GM18909 (cell line): ENCODE results near the gene PGLYRP2.

Experiments used
- ATAC-seq: cut with Tn5 transposase; IDR thresholded peaks from one replicate; pipeline ENCODE4 v1.9.1; 2021; ENCODE audit warnings: mild to moderate bottlenecking; ENCODE audit not compliant: unreplicated experiment, poor library complexity

PGLYRP2 gene

GRCh38 chr19:15442142-15442920, 37.0 kb downstream of the PGLYRP2 start:
- no peak for ATAC-seq

DNA sequence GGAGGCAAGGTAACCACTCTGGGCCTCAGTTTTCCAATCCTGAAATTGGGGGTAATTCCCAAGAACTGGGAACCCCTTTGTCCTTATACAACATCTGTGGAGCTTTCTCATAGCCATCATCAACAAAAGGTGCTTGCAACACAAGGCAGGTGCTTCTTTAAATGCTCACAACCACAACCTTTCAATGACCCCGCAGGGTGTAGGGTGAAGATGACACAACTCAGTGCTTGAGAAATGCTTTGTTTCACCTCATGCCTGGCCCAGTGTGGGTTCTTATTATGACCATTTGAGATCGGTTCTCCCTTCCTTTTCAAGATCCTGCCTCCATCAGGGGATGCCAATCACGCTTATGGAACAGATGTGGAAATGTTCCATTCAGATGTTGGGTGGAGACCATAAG, 38.0 kb downstream of the PGLYRP2 start:
- ATAC-seq, result no peak

DNA sequence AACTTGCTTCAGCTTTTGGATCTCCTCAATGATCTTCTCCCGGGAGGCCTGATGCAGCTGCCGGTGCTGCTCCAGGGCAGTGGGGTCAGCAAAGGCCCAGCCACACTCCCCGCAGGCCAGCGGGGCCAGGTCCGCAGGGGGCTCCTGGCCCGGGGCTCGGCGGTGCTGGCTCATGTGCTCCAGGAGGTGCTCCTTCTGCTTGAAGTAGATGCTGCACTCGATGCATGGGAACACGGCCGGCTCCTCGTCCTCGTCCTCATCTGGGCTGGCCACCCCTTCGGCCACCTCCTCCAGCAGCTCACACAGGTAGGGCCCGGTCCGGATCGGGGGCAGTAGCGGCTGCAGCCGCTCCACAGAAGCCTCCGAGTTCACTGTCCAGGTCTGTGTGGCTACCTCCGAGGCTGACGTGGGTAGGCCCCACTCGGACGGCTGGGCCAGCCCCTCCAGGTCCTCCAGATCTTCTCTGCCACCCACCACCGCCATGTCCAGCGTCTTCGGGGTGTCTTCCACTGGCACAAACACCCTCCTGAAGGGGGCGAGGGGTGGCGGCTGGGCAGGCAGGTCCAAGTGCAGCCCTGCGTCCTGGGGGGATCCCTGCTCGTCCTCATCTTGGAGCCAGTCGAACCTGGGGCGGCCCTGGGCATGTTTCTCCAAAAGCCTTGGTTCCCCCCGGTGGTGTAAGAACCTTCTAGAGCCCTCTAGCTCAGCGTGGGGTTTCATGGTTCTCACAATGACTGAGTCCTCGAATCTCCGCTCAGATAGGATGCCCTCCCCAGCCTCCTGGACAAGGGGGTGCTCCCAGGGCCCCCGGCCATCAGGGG, 39.3 kb downstream of the PGLYRP2 start:
- ATAC-seq, result no peak

DNA sequence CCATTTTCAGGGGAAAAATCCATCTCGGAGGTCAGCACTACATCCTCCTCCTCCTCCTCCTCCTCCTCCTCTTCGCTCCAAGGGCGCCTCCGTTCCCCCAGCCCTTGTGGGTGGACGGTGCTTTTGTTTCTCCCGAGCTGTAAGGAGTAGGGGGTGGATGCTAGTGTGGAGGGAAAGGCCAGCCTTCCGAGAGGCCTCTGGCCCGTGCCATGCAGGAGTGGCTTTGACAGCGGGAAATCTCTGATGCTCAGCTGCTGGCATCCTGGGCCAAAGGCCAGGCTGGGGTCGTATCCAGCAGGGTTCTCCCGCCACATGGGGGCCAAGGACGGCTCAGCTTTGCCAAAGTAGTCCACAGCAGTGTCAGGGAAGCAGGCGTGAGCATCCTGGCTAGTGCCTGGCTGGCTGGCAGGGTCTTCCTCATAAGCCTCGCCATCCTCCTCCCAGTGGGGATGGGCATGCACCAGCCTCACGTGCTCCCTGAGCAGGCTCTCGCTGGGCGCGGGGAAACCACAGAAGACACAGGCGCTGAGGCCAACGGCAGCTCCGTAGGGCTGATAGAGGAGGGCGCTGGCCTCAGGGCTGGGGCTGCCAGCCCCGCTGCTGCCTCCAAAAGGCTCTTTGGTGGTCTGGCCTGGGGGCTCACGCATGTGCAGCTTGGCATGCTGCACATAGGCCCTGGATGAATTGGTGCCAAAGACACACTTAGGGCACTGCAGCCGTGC, 40.1 kb downstream of the PGLYRP2 start:
- ATAC-seq, result no peak

GRCh38 chr19:15438577-15438976, 40.7 kb downstream of the PGLYRP2 start:
- ATAC-seq, result no peak

GRCh38 chr19:15438124-15438496, 41.2 kb downstream of the PGLYRP2 start:
- no peak for ATAC-seq

GRCh38 chr19:15437355-15438123, 41.8 kb downstream of the PGLYRP2 start:
- ATAC-seq, result no peak

DNA sequence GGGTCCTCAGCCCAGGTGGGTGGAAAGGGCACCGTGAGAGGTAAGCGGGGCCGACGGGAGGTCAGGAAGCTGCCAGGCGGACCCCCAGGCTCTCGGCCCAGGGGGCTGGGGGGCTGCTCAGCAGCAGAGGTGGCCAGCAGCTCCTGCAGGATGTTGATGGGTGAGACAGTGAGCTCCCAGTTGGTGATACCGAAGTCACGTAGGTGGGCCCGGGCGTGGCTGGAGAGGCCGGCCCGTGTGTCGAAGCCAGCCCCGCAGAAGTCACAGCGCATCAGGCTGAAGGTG, 42.5 kb downstream of the PGLYRP2 start:
- no peak for ATAC-seq

GRCh38 chr19:15436012-15436825, 43.1 kb downstream of the PGLYRP2 start:
- ATAC-seq, result no peak

DNA sequence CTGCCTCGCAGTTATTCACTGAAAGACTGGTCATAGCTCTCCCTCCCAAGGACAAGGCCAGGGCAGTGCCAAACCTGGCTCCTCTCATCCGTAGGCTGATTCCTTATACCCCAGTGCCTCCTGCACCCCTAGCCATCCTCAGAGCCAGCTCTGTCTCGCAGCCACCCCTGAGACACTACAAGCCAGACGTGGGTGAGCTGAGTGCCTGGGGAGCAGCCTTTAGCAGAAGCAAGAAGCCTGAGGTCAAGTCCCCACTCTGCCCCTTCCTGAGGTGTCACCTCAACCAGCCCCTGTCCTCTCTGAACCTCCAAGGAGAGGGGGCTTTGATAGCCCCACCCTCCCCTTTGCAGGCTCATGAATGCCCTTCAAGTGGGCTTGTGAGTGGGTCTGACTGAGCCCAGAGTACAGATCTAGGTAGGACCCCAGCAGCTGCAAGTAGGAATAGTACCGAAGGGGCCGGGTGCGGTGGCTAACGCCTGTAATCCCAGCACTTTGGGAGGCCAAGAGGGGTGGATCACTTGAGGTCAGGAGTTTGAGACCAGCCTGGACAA, 45.7 kb downstream of the PGLYRP2 start:
- ATAC-seq, result no peak

- peak; percentile 82 for ATAC-seq
These were observed 46.4 kb downstream of the PGLYRP2 start for GRCh38 chr19:15432629-15433518.

DNA sequence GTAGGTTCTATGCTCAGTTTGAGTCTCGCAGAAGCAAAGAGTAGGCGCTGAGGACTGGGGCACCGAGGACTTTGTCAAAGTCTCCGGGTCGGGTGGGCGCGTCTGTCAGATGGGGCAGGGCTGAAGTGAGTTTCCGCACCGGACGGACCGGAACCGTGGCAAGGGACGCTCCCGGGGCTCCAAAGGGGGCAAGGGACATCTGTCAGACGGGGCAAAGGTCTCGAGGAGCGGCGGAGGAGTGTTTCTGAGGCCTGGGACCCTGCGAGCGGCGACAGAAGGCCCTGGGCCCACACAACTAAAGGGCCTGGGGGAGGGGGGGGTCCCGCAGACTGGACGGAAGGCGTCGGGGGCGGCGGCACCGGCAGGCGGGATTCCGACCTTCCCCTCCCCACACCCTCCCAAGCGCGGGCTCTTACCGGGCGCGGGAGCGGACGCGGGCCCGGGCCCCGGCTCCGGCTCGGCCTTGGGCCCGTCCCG, 47.2 kb downstream of the PGLYRP2 start:
- ATAC-seq, result peak; percentile 11

DNA sequence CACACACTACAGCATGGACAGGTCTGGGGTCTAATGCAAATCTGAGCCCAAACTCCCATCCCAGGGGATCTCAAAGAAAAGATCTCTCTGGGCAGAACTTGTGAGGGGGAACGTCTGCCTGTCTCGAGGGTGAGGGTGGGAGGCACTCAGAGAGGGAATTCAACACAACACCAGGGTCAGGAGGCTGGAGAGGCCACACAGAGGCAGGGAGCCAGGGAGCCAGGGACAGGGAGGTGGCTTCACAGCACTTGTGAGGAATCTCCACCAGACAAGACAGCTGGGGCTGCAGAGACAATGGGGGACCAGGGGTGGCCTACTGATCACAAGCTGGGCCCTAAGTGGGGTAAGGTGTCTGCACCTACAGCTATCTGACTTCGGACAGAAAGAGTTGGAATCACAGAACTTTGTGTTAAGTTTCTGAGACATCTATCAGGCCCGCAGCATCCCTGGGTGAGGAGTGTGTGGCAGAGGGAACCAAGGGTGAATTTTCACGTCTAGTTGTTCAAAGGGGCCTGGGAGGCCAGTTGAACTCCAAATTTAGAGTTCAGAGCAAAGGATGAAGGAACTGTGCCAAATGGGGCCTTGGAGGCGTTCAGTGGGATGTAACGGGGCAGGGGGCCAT, 47.8 kb downstream of the PGLYRP2 start:
- no peak for ATAC-seq

- no peak for ATAC-seq
These were observed 48.7 kb downstream of the PGLYRP2 start for GRCh38 chr19:15430526-15431120.

DNA sequence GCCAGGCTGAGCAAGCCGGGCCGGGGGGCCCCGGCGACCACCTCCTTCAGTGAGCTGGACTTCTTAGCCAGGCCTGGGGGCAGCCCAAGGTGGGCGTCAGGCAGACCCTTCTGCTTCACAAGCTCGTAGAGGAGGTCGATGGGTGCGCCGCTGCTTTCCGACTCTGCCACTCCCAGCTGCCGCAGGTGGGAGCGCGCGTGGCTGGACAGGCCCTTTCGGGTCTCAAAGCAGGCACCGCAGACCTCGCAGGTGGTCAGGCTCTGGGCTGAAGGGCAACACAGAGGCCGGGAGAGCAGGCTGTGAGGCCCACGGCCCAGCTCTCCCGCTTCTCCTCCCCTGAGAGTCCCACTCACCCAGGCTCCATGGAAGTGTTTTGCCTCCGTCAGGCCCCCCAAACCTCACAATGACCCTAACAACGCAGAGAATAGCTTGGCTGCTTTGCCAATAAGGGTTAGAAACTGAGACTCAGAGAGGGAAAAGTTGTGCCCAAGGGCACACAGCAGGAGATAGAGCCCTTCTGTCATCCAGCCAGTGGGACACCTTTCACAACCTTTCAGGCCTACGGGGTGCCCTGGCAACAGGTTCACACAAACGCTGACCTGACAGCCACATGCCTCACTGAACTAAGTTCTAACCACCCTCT, 49.4 kb downstream of the PGLYRP2 start:
- no peak for ATAC-seq

DNA sequence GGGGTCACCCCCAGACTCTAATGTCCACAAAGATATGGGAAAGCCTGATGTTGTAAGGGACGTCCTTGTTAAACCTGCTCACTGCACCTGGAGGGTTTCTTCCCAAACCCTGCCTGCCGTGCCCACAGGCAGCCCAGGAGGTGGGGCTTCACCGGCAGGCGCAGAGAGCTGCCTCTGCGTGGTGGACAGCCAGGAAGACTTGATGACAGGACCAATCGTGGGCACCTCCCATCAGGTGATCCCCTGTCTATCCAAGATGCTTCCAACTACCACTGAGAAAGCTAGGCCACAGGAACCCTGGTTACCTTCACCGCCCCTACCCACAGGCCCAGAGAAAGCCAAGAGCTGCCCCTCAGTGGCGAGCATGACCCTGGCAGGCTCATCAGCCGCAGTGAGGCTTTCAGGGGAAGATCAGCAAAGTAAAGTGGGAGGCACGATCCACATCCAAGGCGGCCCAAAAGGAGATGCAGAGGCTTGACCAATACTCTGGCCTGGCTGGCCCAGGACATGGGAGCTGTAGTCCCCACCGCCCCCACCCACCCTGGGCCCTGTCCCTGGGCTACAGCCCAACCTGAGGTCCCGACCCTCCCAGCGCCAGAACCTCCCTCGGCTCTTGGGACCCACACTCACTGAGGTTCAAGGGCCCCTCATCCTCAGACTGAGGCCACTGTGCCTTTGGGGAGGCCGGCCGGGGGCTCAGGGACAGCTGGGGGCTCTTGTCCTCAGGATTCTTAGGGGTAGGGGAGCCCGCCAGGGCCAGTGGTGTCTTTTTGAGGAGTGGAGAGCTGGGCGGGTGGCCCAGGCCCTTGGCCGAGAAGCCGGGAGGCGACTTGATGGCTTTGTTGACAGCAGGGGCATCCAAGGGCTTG, 50.1 kb downstream of the PGLYRP2 start:
- ATAC-seq, result no peak
